KMS-11 (cell line): Measurements from ENCODE around the gene CISD1.

Source experiments
- H2AFZ ChIP-seq: fragments of 200-600 bp; sonication (generic); 2 replicates; pipeline ENCODE4 v1.6.1; 2016; ENCODE audit warnings: antibody characterized with exemption, mixed run types, low read depth
- H3K27ac ChIP-seq: fragments of 200-600 bp; sonication (generic); 2 replicates; pipeline ENCODE4 v1.6.1; 2016; ENCODE audit warnings: mild to moderate bottlenecking, mixed run types
- H3K27me3 ChIP-seq: fragments of 200-600 bp; sonication (generic); 2 replicates; pipeline ENCODE4 v1.6.1; 2017; ENCODE audit warnings: mild to moderate bottlenecking, low read depth, mixed run types, moderate library complexity; ENCODE audit not compliant: insufficient read depth
- H3K36me3 ChIP-seq: fragments of 200-600 bp; sonication (generic); 2 replicates; pipeline ENCODE4 v1.6.1; 2017; ENCODE audit warnings: mild to moderate bottlenecking, mixed run types; ENCODE audit not compliant: insufficient read depth
- H3K4me1 ChIP-seq: fragments of 200-600 bp; sonication (generic); 2 replicates; pipeline ENCODE4 v1.6.1; 2016; ENCODE audit warnings: mild to moderate bottlenecking, low read depth, mixed run types; ENCODE audit not compliant: poor library complexity, severe bottlenecking
- H3K4me2 ChIP-seq: fragments of 200-600 bp; sonication (generic); 2 replicates; pipeline ENCODE4 v1.7.0; 2016; ENCODE audit warnings: mild to moderate bottlenecking, mixed run types
- H3K4me3 ChIP-seq: fragments of 200-600 bp; sonication (generic); IDR thresholded peaks from 2 replicates; pipeline ENCODE4 v1.6.1; 2017; ENCODE audit warnings: low read depth, low read length, mixed read lengths; ENCODE audit not compliant: insufficient read depth
- H3K79me2 ChIP-seq: fragments of 200-600 bp; sonication (generic); 2 replicates; pipeline ENCODE4 v1.6.1; 2016; ENCODE audit warnings: low read depth, mixed run types; ENCODE audit not compliant: insufficient read depth
- H3K9ac ChIP-seq: fragments of 200-600 bp; sonication (generic); 2 replicates; pipeline ENCODE4 v1.6.1; 2016; ENCODE audit warnings: mild to moderate bottlenecking, mixed run types
- H4K20me1 ChIP-seq: fragments of 200-600 bp; sonication (generic); 2 replicates; pipeline ENCODE4 v1.6.1; 2016; ENCODE audit warnings: mild to moderate bottlenecking, mixed run types; ENCODE audit not compliant: insufficient read depth
- TF ChIP-seq, protein P1 (sequence below): fragments of 200-600 bp; sonication (generic); conservative IDR thresholded peaks from 2 replicates; pipeline ENCODE4 v1.6.1; 2017; ENCODE audit warnings: low read depth, mild to moderate bottlenecking, antibody characterized with exemption, low read length, moderate library complexity, mixed read lengths

CISD1 gene

DNA sequence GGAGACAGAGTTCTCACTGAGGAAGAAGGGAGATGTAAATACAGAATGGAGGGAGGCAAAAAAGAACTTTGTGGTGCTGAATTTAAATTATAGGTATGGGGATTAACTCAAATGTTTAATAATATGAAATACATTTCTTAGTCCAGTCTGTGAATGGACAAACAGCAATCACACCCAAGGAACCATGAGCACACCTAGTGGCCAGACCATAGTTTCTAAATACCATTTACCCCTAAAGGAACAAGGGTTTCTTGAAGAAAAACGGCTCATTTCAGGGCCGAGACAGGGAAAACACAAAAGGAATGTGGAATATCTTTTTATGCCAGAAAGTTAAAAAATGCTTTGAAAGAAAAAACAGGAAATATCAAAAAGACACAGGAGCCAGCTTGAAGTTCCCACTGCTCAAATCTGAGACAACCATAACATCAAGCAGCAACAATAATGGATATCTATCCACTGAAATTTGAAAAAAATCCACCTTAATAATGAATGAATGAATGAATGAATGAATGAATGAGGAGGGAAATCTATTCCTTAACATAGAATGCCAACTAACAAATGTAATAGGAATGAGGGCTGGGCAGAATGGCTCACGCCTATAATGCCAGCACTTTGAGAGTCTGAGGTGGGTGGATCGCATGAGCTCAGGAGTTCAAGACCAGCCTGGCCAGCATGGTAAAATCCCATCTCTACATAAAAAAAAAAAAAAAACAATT, 9.8 kb upstream of the CISD1 start:
- H3K4me2 ChIP-seq = no peak overlapping the region
- peaks cover 18% of the 10 kb centered on the region for H3K79me2 ChIP-seq
- no peak overlapping the region for H3K9ac ChIP-seq
- H4K20me1 ChIP-seq = no peaks in the 10 kb centered on the region
- TF ChIP-seq, protein P1, sequence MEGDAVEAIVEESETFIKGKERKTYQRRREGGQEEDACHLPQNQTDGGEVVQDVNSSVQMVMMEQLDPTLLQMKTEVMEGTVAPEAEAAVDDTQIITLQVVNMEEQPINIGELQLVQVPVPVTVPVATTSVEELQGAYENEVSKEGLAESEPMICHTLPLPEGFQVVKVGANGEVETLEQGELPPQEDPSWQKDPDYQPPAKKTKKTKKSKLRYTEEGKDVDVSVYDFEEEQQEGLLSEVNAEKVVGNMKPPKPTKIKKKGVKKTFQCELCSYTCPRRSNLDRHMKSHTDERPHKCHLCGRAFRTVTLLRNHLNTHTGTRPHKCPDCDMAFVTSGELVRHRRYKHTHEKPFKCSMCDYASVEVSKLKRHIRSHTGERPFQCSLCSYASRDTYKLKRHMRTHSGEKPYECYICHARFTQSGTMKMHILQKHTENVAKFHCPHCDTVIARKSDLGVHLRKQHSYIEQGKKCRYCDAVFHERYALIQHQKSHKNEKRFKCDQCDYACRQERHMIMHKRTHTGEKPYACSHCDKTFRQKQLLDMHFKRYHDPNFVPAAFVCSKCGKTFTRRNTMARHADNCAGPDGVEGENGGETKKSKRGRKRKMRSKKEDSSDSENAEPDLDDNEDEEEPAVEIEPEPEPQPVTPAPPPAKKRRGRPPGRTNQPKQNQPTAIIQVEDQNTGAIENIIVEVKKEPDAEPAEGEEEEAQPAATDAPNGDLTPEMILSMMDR = no peak
- no peak overlapping the region for H3K27ac ChIP-seq
- H3K4me1 ChIP-seq = peaks cover 5% of the 10 kb centered on the region
- H3K36me3 ChIP-seq = no peaks in the 10 kb centered on the region
- H3K27me3 ChIP-seq = no peaks in the 10 kb centered on the region
- no peak overlapping the region for H2AFZ ChIP-seq
- no peak overlapping the region for H3K4me3 ChIP-seq

DNA sequence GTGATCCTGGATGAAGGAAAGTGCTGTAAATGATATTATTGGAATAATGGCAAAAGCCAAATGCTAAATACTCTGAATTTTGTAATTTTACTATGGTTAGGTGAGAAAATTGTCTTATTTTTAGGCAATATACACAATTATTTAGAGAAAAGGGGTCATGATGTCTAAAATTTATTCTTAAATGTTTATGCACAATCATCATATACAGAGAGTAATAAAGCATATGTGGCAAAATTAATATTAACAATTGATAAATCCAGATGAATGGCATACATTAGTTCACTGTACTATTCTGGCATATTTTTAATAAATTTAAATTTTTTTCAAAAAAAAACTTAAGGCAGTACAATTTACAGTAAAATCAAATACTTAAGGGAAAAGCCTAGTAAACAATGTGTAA, 8.6 kb upstream of the CISD1 start:
- Histone ChIP-seq H4K20me1 (no peaks in the 10 kb centered on the region), H3K27me3 (no peaks in the 10 kb centered on the region), H3K27ac (no peak overlapping the region), H3K9ac (no peak overlapping the region), H3K4me2 (no peak overlapping the region), H3K4me3 (no peak overlapping the region), H2AFZ (no peak overlapping the region), H3K36me3 (no peaks in the 10 kb centered on the region), H3K4me1 (peaks cover 14% of the 10 kb centered on the region), H3K79me2 (peaks cover 30% of the 10 kb centered on the region)
- TF ChIP-seq, protein P1 = no peak

DNA sequence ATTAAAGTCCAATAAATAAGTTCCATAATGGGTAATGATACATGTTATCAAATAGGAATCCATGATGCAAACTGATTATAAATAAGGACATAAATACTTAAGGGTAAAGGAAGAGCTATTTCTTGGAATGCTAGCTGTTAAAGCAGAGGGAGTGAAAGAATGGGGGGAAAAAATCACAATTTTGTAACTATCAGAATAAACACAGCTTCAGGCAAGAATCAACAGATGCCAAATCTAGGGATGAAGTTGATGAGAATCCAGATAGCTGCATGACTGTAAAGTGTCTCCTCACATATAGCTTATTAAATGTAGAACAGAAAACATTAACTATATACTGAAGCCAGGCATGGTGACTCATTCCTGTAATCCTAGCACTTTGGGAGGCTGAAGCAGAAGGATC, 6.2 kb upstream of the CISD1 start:
- Histone ChIP-seq H3K27me3 (no peaks in the 10 kb centered on the region), H3K9ac (no peak overlapping the region), H3K27ac (no peak overlapping the region), H3K4me1 (peaks cover 21% of the 10 kb centered on the region), H3K79me2 (peaks cover 50% of the 10 kb centered on the region), H3K36me3 (no peaks in the 10 kb centered on the region), H3K4me2 (no peak overlapping the region), H4K20me1 (no peaks in the 10 kb centered on the region), H3K4me3 (no peak overlapping the region), H2AFZ (no peak overlapping the region)
- TF ChIP-seq, protein P1 = no peak

DNA sequence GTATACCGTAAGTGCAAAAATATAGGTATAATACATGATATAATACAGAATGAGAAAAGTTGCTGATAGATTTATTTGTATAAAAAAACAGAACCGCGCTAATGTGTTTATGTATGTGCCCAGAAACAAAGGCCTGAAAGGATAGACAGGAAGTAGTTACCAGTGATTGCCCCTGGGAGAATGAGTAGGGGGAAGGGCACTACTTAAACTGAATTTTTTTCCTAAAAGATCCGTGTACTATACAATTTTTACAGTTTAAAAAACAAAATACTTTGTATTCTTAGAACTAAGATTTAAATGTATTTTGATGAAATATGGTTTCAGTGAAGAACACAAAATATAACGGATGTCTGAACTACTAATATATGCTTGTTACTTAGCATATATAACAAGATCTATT, 4.2 kb upstream of the CISD1 start:
- H3K9ac ChIP-seq = no peak overlapping the region
- no peaks in the 10 kb centered on the region for H4K20me1 ChIP-seq
- H2AFZ ChIP-seq = no peak overlapping the region
- no peak overlapping the region for H3K4me3 ChIP-seq
- peaks cover 54% of the 10 kb centered on the region for H3K79me2 ChIP-seq
- no peaks in the 10 kb centered on the region for H3K27me3 ChIP-seq
- TF ChIP-seq, protein P1 = no peak
- H3K36me3 ChIP-seq = no peaks in the 10 kb centered on the region
- H3K27ac ChIP-seq = no peak overlapping the region
- no peak overlapping the region; the same call in 1 of the 2 replicates for H3K4me2 ChIP-seq
- H3K4me1 ChIP-seq = peaks cover 21% of the 10 kb centered on the region
